ENCODE results near the gene SLCO4C1.
A peak's percentile ranks its signal among the peaks of the same experiment; 100 is the strongest.

- TF ChIP-seq CTCF (IDR thresholded peaks at IDR 0.05) (peak in 4 of 6 experiments; percentile 15 to 51 (median 36)), POLR2A (IDR thresholded peaks at IDR 0.05) (peak in 1 of 2 donors; percentile 23)
Measured at GRCh38 chr5:102296178-102296817, at the start of gene SLCO4C1.
